Esophagus muscularis mucosa (tissue), 4 donors: Measurements from ENCODE around the gene MFGE8.

Source experiments
- EP300 ChIP-seq: sonication (generic); formaldehyde crosslinking; IDR thresholded peaks from one replicate; pipeline ENCODE4 v1.6.1; 2017; ENCODE audit warnings: antibody characterized with exemption
- POLR2A ChIP-seq: fragments of 450-650 bp; IDR thresholded peaks from one replicate; pipeline ENCODE4 v1.6.1; 2017; ENCODE audit warnings: antibody characterized with exemption, moderate library complexity, mild to moderate bottlenecking, low read depth
- POLR2AphosphoS5 ChIP-seq, 2 donors: sonication (generic); formaldehyde crosslinking; IDR thresholded peaks; one replicate each; pipeline ENCODE4 v1.6.1; 2017; ENCODE audit warnings: antibody characterized with exemption in 2 of 2
- TF ChIP-seq, protein P1 (sequence below), 3 experiments: fragments of 200-600 bp in 2 of 3; fragments of 450-650 bp in 1 of 3; sonication (generic) in 2 of 3; IDR thresholded peaks; one replicate each; pipeline ENCODE4 v1.5.1; 2017 to 2019; ENCODE audit warnings: antibody characterized with exemption in 3 of 3, mild to moderate bottlenecking in 2 of 3, moderate library complexity in 1 of 3

DNA sequence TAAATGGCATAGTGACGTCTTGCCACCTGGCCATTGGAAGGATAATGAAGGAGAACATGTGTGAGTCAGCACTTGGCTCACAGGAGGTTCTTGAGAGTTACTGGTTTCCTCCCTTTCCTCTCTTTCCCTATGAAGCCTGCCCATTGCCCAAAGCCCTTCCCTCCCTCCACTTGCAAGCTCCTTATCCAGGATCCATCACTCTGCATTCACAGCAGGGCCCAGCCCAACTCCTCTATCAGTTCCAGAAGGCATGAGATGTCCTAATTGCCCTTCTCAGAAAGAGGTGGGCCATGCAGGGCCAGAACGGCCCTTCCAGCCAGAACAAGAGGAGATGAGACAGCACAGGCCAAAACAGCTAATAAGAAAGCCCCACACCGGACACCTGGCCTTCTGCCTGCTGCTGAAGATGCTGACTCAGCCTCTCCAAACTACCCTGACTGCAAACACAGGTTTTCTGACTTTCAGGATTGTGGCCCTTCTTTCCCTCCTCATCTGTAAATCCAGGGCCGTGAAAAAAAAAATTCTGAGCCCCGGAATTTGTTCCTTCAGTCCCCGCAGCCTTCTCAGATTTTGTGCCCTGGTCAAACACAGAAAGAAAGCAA lies 47.6 kb downstream of the MFGE8 start:
- TF ChIP-seq, protein P1, sequence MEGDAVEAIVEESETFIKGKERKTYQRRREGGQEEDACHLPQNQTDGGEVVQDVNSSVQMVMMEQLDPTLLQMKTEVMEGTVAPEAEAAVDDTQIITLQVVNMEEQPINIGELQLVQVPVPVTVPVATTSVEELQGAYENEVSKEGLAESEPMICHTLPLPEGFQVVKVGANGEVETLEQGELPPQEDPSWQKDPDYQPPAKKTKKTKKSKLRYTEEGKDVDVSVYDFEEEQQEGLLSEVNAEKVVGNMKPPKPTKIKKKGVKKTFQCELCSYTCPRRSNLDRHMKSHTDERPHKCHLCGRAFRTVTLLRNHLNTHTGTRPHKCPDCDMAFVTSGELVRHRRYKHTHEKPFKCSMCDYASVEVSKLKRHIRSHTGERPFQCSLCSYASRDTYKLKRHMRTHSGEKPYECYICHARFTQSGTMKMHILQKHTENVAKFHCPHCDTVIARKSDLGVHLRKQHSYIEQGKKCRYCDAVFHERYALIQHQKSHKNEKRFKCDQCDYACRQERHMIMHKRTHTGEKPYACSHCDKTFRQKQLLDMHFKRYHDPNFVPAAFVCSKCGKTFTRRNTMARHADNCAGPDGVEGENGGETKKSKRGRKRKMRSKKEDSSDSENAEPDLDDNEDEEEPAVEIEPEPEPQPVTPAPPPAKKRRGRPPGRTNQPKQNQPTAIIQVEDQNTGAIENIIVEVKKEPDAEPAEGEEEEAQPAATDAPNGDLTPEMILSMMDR (IDR thresholded peaks at IDR 0.05), result no peak
- TF ChIP-seq POLR2AphosphoS5 (IDR thresholded peaks at IDR 0.05) (no peak), POLR2A (no peak), EP300 (no peak)
